Measurements from ENCODE around the gene RGS3.

RGS3 gene

GRCh38 chr9:113630386-113631136, 167.0 kb downstream of the RGS3 start:
- no peak overlapping the region for H3K4me3 ChIP-seq (ENCODE audit: control insufficient read depth, low read depth, low read length)
- no peak for TF ChIP-seq CTCF (conservative IDR thresholded peaks at IDR 0.05; ENCODE audit: control insufficient read depth, insufficient read depth, low read depth, low read length)
- no peak for DNase-seq (ENCODE audit: low read depth)

GRCh38 chr9:113631137-113631765, 167.7 kb downstream of the RGS3 start:
- no peak overlapping the region for H3K4me3 ChIP-seq (ENCODE audit: control insufficient read depth, low read depth, low read length)
- no peak for TF ChIP-seq CTCF (conservative IDR thresholded peaks at IDR 0.05; ENCODE audit: control insufficient read depth, insufficient read depth, low read depth, low read length)
- no peak for DNase-seq (ENCODE audit: low read depth)

- TF ChIP-seq CTCF (conservative IDR thresholded peaks at IDR 0.05; ENCODE audit: control insufficient read depth, insufficient read depth, low read depth, low read length) = no peak
- H3K4me3 ChIP-seq (ENCODE audit: control insufficient read depth, low read depth, low read length) = no peak overlapping the region
- no peak for DNase-seq (ENCODE audit: low read depth)
Measured at GRCh38 chr9:113631871-113632665, 168.5 kb downstream of the RGS3 start.

GRCh38 chr9:113632776-113633590, 169.5 kb downstream of the RGS3 start:
- TF ChIP-seq CTCF (conservative IDR thresholded peaks at IDR 0.05; ENCODE audit: control insufficient read depth, insufficient read depth, low read depth, low read length) = no peak
- no peak overlapping the region for H3K4me3 ChIP-seq (ENCODE audit: control insufficient read depth, low read depth, low read length)
- peak; percentile 56 for DNase-seq (ENCODE audit: low read depth)

- no peak overlapping the region for H3K4me3 ChIP-seq (ENCODE audit: control insufficient read depth, low read depth, low read length)
- TF ChIP-seq CTCF (conservative IDR thresholded peaks at IDR 0.05; ENCODE audit: control insufficient read depth, insufficient read depth, low read depth, low read length) = no peak
- no peak for DNase-seq (ENCODE audit: low read depth)
Measured at GRCh38 chr9:113633782-113634595, 170.5 kb downstream of the RGS3 start.
